Stimulated activated naive CD8-positive, alpha-beta T cell treated with anti-CD3 and anti-CD28 coated beads, Interleukin-15, Interleukin-2, amounts not matched to agents 100 ng/mL and 50 ng/mL, for 24 hours (primary cell): ENCODE data around the gene MSANTD3.

Experiments
- H3K27ac Mint-ChIP-seq: one replicate; pipeline ENCODE4 v1.8.0; 2021; ENCODE audit warnings: mild to moderate bottlenecking, mixed read lengths
- H3K27me3 Mint-ChIP-seq: one replicate; pipeline ENCODE4 v1.8.0; 2021; ENCODE audit warnings: mixed read lengths
- H3K36me3 Mint-ChIP-seq: one replicate; pipeline ENCODE4 v1.8.0; 2021; ENCODE audit warnings: low read depth, mixed read lengths
- H3K4me1 Mint-ChIP-seq: one replicate; pipeline ENCODE4 v1.8.0; 2021; ENCODE audit warnings: low read depth, mixed read lengths
- H3K4me3 Mint-ChIP-seq: one replicate; pipeline ENCODE4 v1.8.0; 2021; ENCODE audit warnings: mild to moderate bottlenecking, mixed read lengths
- H3K9me3 Mint-ChIP-seq: one replicate; pipeline ENCODE4 v1.8.0; 2021; ENCODE audit warnings: mixed read lengths

MSANTD3 gene

GRCh38 chr9:100499460-100499859 lies 72.5 kb downstream of the MSANTD3 start:
- H3K27ac Mint-ChIP-seq, result no peak overlapping the region
- no peaks in the 10 kb centered on the region for H3K36me3 Mint-ChIP-seq
- no peak overlapping the region for H3K4me3 Mint-ChIP-seq
- no peaks in the 10 kb centered on the region for H3K27me3 Mint-ChIP-seq
- no peaks in the 10 kb centered on the region for H3K9me3 Mint-ChIP-seq
- H3K4me1 Mint-ChIP-seq, result no peaks in the 10 kb centered on the region

- no peaks in the 10 kb centered on the region for H3K9me3 Mint-ChIP-seq
- no peaks in the 10 kb centered on the region for H3K27me3 Mint-ChIP-seq
- H3K36me3 Mint-ChIP-seq, result no peaks in the 10 kb centered on the region
- H3K4me3 Mint-ChIP-seq, result no peak overlapping the region
- no peak overlapping the region for H3K27ac Mint-ChIP-seq
- no peaks in the 10 kb centered on the region for H3K4me1 Mint-ChIP-seq
These were observed 72.9 kb downstream of the MSANTD3 start for GRCh38 chr9:100499866-100500265.
